ENCODE measurements around the gene ASAP2.

The ASAP2 gene

DNA sequence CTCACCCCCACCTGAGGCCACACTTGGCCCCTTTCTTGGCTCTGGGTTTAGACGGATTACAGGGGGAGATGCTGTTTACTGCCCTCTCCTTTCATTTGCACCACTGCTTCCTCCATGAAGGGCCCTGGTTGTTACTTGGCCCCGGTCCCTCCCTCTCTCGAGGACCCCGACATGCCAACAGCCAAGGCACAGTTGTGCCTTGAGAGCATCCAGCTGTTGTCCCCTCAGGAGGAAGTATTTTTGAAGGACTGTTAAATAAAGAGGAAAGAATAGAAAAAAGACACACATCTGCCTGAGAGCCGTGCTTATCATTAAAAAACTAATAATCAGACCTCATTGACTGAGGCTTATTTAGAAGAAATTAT, 172.8 kb downstream of the ASAP2 start:
- TF ChIP-seq, protein P1, sequence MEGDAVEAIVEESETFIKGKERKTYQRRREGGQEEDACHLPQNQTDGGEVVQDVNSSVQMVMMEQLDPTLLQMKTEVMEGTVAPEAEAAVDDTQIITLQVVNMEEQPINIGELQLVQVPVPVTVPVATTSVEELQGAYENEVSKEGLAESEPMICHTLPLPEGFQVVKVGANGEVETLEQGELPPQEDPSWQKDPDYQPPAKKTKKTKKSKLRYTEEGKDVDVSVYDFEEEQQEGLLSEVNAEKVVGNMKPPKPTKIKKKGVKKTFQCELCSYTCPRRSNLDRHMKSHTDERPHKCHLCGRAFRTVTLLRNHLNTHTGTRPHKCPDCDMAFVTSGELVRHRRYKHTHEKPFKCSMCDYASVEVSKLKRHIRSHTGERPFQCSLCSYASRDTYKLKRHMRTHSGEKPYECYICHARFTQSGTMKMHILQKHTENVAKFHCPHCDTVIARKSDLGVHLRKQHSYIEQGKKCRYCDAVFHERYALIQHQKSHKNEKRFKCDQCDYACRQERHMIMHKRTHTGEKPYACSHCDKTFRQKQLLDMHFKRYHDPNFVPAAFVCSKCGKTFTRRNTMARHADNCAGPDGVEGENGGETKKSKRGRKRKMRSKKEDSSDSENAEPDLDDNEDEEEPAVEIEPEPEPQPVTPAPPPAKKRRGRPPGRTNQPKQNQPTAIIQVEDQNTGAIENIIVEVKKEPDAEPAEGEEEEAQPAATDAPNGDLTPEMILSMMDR (IDR thresholded peaks at IDR 0.05) = no peak
- peak overlapping the region; percentile 54 to 87 for H3K27ac ChIP-seq
- DNase-seq (ENCODE audit: low spot score) = no peak
- no peak overlapping the region for H3K4me3 ChIP-seq

- peak overlapping the region; percentile 56 to 75 for H3K27ac ChIP-seq
- H3K4me3 ChIP-seq = no peak overlapping the region
- no peak for DNase-seq (ENCODE audit: low spot score)
- TF ChIP-seq, protein P1 (IDR thresholded peaks at IDR 0.05) = no peak
Observed at GRCh38 chr2:9380702-9381628, 174.4 kb downstream of the ASAP2 start.

DNA sequence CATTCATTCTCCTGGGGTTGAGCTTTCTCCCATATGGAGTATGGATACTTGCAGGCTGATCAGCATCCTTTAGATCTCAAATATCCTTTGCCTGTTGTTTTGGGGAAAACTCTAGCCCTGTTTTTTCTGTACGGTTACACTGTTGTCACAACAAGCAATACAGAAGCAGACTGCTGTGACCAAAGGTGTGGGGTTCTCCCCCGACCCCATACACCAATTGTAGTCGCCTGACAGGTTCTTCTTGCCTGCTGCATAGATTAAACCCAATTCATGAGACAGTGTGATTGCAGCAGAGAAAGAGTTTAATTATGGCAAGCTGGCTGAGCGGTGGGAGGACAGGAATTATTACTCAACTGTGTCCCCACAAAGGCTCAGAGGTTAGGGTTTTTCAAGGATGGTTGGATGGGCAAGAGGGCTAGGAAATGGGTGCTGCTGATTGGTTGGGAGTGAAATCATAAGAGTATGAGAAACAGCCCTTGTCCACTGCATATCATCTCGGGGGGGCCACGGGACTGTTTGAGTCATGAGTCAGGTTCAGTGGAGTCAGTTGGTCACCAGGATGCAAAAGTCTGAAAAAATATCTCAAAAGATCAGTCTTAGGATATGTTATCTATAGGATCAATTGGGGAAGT, 176.1 kb downstream of the ASAP2 start:
- no peak overlapping the region for H3K4me3 ChIP-seq
- TF ChIP-seq, protein P1 (IDR thresholded peaks at IDR 0.05) = no peak
- DNase-seq (ENCODE audit: low spot score) = no peak
- H3K27ac ChIP-seq = peak overlapping the region in 1 of 2 donors; percentile 0

DNA sequence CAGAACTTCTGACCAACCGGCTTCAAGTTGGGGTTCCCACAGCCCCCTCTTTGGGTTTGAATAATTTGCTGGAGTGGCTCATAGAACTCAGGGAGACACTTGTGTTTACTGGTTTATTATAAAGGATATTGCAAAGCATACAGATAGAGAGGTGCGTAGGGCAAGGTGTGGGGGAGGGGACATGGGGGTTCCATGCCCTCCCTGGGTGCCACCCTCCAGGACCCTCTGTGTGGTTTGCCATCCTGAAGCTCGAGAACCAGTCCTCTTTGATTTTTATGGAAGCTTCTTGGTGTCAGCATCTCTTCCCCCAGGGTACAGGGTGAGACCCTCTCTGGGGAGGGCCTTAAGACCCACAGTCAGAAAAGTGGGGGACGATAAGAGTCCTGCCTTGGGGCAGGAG, 177.9 kb downstream of the ASAP2 start:
- DNase-seq (ENCODE audit: low spot score) = no peak
- TF ChIP-seq, protein P1 (IDR thresholded peaks at IDR 0.05) = no peak
- no peak overlapping the region for H3K4me3 ChIP-seq
- H3K27ac ChIP-seq = no peak overlapping the region

DNA sequence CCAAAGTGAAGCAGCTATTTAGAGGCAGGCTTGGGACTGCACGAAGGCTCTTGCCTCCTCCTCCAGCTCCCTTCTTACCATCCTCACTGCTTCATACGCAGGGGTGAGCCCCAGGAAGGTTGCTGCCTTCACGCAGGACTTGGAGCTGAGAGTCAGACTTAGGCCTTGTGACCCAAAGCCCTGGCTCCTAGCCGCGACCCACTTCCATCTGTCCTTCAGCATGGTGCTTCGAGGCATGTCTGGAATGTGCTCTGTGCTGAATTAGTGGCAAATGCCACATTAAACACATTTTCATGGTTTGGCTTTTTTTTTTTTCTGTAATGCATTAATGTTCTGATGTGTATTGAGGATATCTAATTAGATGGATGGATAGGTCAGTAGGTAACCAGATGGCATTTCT, 179.2 kb downstream of the ASAP2 start:
- no peak for DNase-seq (ENCODE audit: low spot score)
- Histone ChIP-seq H3K4me3 (no peak overlapping the region), H3K27ac (no peak overlapping the region)
- TF ChIP-seq, protein P1 (IDR thresholded peaks at IDR 0.05) = no peak

DNA sequence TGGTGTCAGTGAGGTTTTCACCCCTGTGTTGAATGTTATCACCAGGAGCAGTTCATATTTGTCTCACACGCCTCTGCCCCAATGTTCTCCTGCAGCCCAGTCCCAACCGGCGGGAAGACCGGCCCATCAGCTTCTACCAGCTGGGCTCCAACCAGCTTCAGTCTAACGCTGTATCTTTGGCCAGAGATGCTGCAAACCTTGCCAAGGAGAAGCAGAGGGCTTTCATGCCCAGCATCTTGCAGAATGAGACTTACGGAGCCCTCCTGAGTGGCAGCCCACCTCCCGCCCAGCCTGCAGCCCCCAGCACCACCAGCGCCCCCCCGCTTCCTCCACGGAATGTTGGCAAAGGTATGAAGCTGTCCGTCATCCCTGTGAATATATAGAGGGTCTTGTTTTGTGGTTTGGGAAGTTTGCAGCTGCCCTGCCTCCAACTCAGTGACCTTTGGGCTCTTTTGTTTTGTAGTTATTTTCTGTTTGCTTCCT, 181.6 kb downstream of the ASAP2 start:
- Histone ChIP-seq H3K27ac (peak overlapping the region in 1 of 2 donors; percentile 67), H3K4me3 (no peak overlapping the region)
- TF ChIP-seq, protein P1 (IDR thresholded peaks at IDR 0.05) = no peak
- DNase-seq (ENCODE audit: low spot score) = no peak

Data from coronary artery (tissue), 2 donors.